Bone marrow (tissue), 2 donors: Measurements from ENCODE around the gene OR11H7.
"Not testable (repeated sequence)": the region's sequence is repeated elsewhere in the genome, so short reads cannot be mapped to it uniquely, and the experiment has no call there.

Experiments
- DNase-seq, 2 donors: peaks; one replicate each; lab custom pipeline; 2025; lab: John Stamatoyannopoulos, UW

OR11H7 gene

GRCh38 chr14:20228681-20229080 lies at the start of gene OR11H7:
Gene OR11H7 (plus strand): TSS chr14:20228981.
- DNase-seq, result no peak

GRCh38 chr14:20179218-20179617 lies 49.6 kb upstream of the OR11H7 start:
- DNase-seq, result peak in 1 of 2 donors; percentile 21

DNA sequence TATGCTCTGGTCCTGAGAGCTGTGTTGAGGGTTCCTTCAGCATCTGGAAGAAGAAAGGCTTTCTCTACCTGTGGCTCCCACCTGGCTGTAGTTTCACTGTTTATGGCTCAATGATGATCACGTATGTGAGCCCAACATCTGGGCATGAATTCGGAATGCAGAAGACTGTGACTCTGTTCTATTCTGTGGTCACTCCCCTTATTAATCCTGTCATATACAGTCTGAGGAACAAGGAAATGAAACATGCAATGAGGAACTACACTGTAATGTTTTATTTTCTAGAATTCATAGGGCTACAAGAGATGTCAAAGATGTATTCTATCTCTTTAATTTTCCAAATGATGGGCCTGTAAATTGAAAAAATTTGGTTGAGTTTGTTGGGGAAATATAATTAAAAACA lies 48.9 kb upstream of the OR11H7 start:
- no peak for DNase-seq

GRCh38 chr14:20180486-20180885 lies 48.3 kb upstream of the OR11H7 start:
- no peak for DNase-seq

DNA sequence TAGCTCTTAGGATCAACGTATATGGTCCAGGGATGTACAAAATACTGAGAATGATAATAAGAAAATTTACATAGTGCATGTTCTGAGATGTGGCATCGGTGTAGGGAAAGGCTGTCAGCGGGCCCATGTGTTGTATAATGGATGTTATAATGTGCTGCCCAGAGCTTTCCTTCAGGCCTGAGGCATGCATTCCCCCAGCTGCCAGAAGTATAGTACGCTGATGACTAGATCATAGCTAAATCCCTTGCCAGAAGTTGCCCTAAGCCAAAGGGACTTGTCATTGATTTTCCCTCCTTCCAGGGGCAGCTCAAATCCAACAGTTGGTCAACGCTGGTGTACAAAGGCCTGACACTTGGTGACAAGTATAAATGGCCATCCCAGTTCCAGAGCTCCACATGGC lies 44.6 kb upstream of the OR11H7 start:
- DNase-seq, result no peak

- DNase-seq, result no peak
Observed at GRCh38 chr14:20190596-20190995, 38.2 kb upstream of the OR11H7 start, which contains the start of gene OR11G2. Gene OR11G2 (plus strand): TSS chr14:20190896. CDS start chr14:20197438, 6,542 bp downstream.

DNA sequence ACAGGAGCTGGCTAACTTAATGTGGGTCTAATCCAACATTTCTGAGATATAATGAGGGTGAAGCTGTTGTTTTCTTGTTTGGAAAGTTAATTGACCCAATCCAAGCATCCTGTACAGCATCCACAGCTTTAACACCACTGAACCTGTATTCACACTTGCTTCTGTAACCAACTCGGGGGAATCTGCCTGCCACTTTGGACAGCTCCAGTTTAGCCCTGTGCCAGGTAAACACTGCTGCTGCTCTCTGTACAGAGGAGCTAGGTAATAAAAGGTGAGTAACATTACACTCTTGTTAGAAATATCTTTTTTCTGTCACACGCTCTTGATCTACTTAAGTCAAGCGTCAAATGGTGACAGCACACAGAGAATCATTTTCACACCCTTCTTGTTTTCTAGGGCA lies 37.4 kb upstream of the OR11H7 start:
- DNase-seq, result no peak

- DNase-seq, result no peak
Observed at GRCh38 chr14:20194101-20194500, 34.7 kb upstream of the OR11H7 start.

GRCh38 chr14:20195170-20195569 lies 33.6 kb upstream of the OR11H7 start:
- DNase-seq, result not testable (repeated sequence)

GRCh38 chr14:20195911-20196310 lies 32.9 kb upstream of the OR11H7 start:
- no peak for DNase-seq

GRCh38 chr14:20197459-20197858 lies 31.3 kb upstream of the OR11H7 start:
- DNase-seq, result no peak

GRCh38 chr14:20198991-20199390 lies 29.8 kb upstream of the OR11H7 start:
- no peak for DNase-seq

DNA sequence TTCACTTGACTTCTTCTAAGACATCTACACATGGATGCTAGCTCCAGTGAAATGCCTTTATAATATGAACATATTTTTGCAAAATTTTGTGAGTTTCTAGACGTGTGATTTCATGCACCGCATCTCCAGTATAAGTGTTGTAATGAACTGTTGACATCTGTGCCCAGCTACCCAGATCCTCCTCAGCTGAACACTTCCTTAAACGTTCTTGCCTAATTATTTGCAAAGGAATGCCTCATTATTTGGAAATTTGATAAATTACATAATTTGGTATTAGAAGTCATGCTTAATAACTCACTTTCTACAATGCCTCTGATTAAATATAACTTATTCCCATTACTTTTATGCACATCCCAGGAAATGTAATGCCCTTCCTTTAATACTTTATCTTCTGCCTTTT lies 24.1 kb upstream of the OR11H7 start:
- DNase-seq, result no peak

DNA sequence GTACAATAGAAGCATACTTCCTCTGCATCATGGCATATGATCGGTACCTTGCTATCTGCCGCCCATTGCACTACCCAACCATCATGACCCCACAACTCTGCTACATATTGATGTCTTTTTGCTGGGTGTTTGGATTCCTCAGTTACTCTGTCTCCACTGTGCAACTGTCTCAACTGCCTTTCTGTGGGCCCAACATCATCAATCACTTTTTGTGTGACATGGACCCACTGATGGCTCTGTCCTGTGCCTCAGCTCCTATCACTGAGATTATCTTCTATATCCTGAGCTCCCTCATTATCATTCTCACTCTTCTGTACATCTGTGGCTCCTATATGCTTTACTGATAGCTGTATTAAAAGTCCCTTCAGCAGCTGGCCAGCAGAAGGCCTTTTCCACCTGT lies 19.2 kb upstream of the OR11H7 start:
- DNase-seq, result no peak

GRCh38 chr14:20212406-20212805 lies 16.4 kb upstream of the OR11H7 start:
- not testable (repeated sequence) for DNase-seq

GRCh38 chr14:20215196-20215595 lies 13.6 kb upstream of the OR11H7 start:
- no peak for DNase-seq

DNA sequence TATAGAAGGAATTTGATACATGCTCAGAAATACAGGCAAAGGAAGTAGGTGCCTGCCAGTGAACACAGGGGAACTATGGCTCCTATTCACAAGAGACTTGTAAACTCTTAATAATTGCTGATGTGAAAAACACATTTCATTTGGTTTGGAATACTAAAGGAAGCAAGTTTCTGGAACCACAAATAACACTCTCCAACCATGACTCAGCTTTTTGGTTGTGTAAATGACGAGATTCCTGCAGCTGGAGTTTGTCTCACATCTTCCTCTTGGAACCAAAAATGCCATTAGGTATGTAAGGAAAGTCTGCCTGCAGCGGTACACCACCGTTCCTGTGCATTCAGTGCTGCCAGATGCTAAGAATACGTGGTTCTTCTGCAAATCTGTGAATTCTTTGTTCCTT lies 9.7 kb upstream of the OR11H7 start:
- no peak for DNase-seq

DNA sequence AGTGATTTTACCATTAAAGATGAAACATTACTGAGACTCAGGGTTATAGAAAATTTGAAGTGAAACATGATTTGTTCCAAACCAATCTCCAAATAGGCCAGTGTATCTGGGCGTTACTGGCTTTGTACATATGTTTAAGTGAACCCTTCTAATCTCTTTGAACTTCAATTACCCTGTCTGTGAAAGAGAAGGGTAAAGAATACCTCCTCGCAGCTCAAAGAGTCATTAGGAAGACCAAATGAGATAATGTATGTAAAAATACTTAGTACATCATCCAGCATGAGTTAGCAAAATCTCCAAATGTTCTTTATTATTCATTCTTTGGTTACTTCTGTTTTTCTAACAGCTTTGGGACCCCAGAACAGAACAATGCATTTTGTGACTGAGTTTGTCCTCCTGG lies 5.4 kb upstream of the OR11H7 start, which contains the start of gene OR11H6:
OR11H6 (plus strand) TSS at position 301 of the 400 bp plus-strand sequence; CDS start at position 301, 0 bp downstream.
- no peak for DNase-seq

DNA sequence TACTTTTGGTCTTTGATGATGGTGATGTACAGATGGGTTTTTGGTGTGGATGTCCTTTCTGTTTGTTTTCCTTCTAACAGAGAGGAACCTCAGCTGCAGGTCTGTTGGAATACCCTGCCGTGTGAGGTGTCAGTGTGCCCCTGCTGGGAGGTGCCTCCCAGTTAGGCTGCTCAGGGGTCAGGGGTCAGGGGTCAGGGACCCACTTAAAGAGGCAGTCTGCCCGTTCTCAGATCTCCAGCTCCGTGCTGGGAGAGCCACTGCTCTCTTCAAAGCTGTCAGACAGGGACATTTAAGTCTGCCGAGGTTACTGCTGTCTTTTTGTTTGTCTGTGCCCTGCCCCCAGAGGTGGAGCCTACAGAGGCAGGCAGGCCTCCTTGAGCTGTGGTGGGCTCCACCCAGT lies 6.6 kb downstream of the OR11H7 start:
- DNase-seq, result not testable (repeated sequence)

DNA sequence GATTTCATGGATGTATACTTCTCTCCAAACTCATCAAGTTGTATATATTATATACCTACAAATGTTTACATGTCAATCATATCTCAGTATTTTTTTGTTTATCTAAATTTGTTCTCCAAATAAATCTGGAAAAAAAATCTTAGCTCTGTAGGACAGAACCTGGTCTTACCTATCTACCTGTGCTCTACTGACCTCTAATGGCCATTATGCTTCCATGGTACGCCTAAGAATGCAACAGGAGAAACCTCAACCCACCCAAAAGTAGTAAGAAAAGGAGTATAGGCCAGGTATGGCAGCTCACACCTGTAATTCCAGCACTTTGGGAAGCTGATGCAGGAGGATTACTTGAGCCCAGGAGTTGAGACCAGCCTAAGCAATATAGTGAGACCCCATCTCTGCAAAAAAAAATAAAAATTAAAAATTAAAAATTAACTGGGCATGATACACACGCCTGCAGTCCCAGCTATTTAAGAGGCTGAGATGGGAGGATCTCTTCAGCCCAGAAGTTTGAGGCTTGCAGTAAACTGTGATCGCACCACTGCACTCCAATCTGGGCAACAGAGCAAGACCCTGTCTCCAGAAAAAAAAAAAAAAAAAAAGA lies 19.0 kb downstream of the OR11H7 start:
- no peak for DNase-seq

DNA sequence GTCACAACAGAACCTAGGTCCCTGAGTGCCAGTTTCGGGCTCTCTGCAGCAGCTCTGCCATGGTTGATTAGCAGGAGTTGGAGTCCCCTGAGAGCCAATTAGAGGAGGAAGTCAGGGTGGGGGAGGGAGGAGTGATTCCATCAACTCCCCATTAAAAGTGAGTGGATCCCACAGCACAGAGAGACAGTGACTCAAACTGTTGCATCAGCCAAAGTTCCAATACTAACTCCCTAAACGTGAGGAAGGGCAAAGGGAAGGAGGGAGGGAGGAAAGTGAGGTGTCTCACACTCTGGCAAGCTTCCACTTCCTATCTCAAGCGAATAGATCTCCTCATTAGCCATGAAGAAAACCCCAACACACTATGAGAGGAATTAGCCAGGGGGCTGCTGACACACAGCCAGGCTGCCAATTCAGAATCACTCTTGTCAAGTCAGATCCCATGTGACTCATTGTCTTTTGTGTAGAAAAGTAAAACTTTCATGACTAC lies 33.9 kb downstream of the OR11H7 start:
- no peak for DNase-seq

- not testable (repeated sequence) for DNase-seq
Observed at GRCh38 chr14:20264361-20264760, 35.6 kb downstream of the OR11H7 start.

DNA sequence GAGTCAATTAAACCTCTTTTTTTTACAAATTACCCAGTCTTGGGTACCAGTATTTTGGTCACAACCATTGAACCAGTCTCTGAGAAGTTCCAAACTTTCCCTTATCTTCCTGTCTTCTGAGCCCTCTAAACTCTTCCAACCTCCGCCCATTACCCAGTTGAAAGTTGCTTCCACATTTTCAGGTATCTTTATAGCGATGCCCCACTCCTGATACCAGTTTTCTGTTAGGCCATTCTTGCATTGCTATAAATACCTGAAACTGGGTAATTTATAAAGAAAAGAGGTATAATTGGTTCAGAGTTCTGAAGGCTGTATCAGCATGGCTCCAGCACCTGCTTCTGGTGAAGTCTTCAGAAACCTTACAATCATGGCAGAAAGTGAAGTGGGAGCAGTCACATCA lies 45.3 kb downstream of the OR11H7 start:
- no peak for DNase-seq

GRCh38 chr14:20277409-20277808 lies 48.6 kb downstream of the OR11H7 start:
- no peak for DNase-seq
